Astrocyte (in vitro differentiated cells and primary cell): Measurements from ENCODE around the gene WDR7.

Experiments used
- CTCF ChIP-seq: IDR thresholded peaks from 2 replicates; pipeline ENCODE4 v1.5.1; 2011; ENCODE audit warnings: low read depth, mild to moderate bottlenecking, inconsistent platforms, low read length, moderate library complexity; ENCODE audit not compliant: insufficient read depth
- EZH2 ChIP-seq: IDR thresholded peaks from 2 replicates; pipeline ENCODE4 v1.6.1; 2012; ENCODE audit warnings: mild to moderate bottlenecking, low read length, inconsistent platforms; ENCODE audit not compliant: insufficient read depth

- TF ChIP-seq CTCF (no peak), EZH2 (no peak)
These were observed 1.6 kb downstream of the WDR7 start for GRCh38 chr18:56652802-56653201.
